Skeletal muscle cell (primary cell): Measurements from ENCODE around the gene TSPAN16.

Experiments
- DNase-seq: peaks from one replicate; pipeline ENCODE4 v3.0.0-alpha.2; 2010; ENCODE audit warnings: low read depth
- H3K4me3 ChIP-seq: 2 replicates; pipeline ENCODE4 v1.5.1; 2011; ENCODE audit warnings: low read depth, mild to moderate bottlenecking, control low read depth, low read length, moderate library complexity

The TSPAN16 gene

DNA sequence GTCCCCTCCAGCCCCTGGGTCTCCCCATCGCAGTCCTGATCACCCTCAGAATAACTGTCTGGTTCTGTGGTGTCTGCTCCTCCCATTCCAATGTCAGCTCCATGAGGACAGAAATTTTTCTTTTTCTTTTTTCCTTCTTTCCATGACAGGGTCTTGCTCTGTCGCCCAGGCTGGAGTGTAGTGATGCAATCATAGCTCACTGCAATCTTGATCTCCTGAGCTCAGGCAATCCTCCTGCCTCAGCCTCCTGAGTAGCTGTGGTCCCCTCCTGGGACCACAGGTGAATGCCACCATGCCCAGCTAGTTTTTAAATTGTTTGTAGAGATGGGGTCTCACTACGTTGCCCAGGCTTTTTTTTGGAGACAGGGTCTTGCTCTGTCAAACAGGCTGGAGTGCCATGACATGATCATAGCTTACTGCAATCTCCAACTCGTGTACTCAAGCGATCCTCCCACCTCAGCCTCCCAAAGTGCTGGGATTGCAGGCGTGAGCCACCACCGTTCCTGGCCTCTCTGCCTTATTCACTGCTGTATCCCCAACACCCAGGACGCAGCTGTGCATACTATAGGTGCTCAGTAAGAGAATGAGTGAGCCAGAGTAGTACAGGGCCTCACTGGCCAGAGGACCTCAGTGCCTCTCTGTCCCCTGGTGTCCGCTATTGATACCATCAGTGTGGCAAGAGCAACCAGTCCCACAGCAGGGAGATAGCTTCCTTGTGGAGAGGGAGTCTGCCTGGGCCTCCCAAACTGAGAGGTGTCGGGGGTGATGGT lies 28.5 kb upstream of the TSPAN16 start:
- H3K4me3 ChIP-seq: no peak overlapping the region
- no peak for DNase-seq

DNA sequence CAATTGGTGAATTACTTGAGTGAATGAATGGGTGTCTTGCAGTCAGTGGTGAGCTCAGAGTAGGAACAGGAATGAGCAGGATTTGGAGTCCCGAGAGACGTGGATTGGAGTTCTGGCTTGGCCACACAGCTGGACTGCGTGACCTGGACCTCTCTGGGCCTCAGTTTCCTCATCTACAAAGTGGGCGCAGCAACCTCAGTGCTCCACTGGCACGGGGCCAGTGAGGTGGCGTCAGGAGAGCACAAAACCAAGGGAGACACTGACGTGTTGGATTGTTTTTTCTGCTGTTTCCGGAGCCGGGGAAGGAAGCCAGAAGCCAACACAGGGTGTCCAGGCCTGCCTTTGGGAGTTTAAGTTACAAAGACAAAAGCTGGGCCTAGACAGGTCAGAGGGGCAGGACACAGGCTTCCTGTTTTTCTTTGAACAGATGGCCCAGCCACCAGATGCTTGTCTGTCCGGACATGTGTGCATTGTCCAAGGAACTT lies 27.1 kb upstream of the TSPAN16 start:
- no peak overlapping the region for H3K4me3 ChIP-seq
- DNase-seq: peak; percentile 45

DNA sequence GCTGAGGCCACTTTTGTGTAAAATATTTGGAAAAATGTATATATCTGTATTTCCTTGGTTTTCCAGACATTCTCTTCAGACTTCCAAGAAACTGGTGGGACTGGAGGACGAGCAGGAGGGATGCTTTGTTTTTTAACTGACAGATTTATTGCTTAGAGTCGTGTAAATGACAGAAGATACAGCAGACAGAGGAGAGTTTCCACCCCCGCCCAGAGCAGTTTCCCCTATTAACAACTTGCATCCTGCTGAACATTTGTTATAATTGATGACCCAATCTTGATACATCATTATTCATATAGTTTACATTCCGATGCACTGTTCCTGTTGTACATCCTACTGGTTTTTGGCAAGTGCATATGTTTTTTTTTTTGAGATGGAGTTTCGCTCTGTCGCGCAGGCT lies 26.6 kb upstream of the TSPAN16 start:
- no peak for DNase-seq
- H3K4me3 ChIP-seq: no peak overlapping the region

DNA sequence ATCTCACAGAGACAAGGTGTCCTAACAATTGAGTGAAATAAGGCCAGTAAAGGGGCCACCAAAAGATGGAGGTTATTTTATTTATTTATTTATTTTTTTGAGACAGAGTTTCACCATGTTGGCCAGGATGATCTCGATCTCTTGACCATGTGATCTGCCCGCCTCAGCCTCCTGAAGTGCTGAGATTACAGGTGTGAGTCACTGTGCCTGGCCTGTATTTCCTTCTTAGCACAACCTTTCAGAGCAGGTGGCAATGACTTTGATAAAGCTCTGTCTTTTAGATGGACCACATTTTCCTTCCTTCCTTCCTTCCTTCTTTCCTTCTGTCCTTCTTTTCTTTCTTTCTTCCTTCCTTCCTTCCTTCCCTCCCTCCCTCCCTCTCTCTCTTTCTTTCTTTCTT lies 22.7 kb upstream of the TSPAN16 start:
- DNase-seq: no peak
- no peak overlapping the region for H3K4me3 ChIP-seq

DNA sequence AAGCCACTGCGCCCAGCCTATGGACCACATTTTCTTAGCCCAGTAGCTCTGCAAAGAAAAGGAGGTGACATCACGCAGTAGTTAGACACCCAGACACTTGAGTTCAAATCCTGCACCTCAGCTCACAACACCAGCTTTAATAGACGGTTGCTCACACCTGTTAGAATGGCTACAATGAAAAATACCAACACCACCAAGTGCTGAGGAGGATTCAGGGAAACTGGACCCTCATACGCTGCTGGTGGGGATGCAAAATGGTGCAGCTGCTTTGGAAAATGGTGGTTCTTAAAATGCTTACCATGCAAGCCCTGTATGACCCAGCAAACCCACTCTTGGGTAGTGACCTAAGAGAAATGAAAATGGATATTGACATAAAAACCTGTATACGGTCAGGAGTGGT lies 22.0 kb upstream of the TSPAN16 start:
- no peak overlapping the region for H3K4me3 ChIP-seq
- no peak for DNase-seq

DNA sequence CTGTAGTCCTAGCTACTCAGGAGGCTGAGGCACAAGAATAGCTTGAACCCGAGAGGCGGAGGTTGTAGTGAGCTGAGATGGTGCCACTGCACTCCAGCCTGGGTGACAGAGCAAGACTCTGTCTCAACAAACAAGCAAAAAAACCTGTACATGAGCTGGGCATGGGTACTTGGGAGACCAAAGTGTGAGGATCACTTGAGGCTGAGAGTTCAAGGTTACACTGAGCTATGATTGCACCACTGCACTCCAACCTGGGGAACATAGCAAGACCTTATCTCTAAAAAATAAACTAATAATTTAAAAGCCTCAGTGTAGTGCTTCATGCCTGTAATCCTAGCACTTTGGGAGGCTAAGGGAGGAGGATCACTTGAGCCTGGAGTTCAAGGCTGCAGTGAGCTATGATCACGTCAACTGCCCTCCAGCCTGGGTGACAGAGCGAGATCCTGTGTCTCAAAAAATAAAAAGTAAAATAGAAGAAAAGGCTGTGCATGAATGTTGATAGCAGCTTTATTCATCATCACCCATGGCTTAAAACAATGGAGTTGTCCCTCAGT lies 21.4 kb upstream of the TSPAN16 start:
- no peak for DNase-seq
- H3K4me3 ChIP-seq: no peak overlapping the region

DNA sequence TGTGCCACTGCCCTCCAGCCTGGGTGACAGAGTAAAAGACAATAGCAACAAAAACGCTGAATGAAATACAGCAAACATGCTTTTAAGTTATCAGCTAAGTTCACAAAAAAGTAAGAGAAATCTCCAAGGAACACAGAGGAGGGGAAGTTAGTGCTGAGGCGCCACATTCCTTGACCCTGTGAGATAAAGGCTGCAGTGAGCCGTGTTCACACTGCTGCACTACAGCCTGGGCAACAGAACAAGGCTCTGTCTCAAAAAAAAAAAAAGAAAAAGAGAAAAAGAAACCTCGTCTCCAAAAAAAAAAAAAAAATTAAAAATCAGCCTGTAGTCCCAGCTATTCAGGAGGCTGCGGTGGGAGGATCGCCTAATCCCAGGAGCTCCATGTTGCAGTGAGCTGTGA lies 17.3 kb upstream of the TSPAN16 start:
- DNase-seq: no peak
- no peak overlapping the region for H3K4me3 ChIP-seq

DNA sequence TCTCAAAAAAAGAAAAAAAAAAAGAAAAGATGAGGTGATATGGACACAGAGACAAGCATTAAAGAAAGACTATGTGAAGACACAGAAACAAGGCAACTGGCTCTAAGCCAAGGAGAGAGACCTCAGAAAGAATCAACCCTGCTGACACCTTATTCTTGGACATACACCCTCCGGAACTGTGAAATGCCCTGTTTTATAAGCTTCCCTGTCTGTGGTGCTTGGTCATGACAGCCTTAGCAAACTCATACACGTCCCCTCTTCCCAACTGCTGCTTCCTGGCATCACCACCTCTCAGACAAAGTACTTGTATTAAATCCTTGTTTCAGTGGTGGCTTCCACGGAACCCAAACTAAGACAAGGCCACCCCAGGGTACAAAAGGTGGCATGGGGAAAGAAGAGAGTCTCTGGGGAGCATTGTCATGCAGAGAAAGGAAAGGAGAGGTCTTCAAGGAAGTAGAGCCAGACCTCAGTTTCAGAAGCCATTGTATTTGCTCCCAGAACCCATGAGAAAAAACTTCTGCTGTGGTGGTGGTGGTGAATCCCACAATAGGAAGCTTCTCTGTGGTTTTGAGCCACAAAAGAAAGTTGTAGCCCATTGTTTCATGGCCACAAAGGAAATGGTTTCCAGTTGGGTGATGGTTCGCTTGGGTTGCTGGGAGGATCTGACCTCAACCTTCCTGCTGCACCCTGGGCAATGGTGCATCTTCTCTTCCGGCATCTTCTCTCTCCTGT lies 16.3 kb upstream of the TSPAN16 start:
- H3K4me3 ChIP-seq: no peak overlapping the region

DNA sequence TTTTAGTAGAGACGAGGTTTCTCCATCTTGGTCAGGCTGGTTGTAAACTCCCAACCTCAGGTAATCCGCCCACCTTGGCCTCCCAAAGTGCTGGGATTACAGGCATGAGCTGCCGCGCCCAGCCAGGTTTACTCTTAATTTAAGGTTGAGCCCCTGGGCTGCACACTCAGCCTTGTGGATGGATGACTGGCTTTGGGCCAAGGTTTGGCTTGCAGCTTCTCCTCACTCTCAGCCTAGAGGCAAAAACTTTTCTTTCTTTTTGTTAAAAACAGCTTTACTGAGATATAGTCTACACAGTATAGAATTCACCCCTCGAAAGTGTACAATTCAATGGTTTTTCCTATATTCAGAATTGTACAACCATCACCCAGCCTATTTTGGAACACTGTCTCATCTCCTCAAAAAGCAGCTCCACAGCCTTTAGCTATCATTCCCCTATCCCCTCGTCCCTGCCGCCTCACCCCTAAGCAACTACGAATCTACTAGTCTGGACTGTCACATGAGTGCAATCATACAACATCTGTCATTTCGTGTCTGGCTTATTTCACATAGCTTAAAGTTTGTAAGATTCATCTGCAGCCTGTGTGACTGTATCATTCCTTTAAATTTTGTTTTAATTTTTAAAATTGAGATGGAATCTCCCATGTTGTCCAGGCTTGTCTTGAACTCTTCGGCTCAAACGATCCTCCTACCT lies 14.5 kb upstream of the TSPAN16 start:
- H3K4me3 ChIP-seq: no peak overlapping the region
- no peak for DNase-seq

More for the DNA sequence above, 16.3 kb upstream of the TSPAN16 start:
- no peak for DNase-seq

DNA sequence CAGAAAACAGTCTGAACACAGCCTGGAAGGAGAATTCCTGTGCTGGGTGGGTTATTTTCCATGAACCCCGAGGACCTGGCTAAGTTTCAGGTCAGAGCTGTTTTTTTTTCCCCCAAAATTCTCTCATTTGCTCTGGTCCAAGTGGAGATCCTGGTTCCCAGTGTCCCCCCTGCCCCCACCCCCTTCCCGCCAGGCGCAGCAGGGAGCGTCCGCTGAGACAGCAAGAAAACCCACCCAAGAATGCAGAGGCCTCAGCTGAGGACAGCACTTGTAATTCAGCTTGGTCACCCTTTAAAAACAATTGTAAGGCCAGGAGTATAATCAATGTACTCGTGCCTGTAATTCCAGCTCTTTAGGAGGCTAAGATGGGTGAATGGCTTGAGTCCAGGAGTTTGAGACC lies 11.4 kb upstream of the TSPAN16 start:
- no peak for DNase-seq
- no peak overlapping the region for H3K4me3 ChIP-seq

DNA sequence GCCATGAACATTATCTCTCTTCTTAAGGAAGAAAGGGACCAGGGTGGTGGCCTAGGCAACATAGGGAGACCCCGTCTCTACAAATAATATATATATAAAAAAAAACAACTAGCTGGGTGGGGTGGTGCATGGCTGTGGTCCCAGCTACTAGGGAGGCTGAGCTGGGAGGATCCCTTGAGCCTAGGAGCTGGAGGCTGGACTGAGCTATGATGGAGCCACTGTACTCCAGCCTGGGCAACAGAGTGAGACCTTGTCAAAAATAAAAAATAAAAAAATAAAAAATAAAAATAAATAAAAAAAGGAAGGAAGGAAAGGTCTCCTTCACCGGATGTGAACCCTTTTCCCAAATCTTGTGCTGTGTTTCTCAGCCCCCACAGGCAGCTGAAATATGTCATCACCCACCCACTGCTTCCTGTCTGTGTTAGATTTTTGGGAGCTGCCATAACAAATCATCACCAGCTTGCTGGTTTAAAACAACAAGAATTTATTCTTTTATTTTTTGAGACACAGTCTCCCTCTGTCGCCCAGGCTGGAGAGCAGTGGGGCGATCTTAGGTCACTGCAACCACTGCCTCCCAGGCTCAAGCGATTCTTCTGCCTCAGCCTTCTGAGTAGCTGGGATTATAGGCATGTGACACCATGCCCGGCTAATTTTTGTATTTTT lies 9.5 kb upstream of the TSPAN16 start:
- DNase-seq: no peak
- H3K4me3 ChIP-seq: no peak overlapping the region

DNA sequence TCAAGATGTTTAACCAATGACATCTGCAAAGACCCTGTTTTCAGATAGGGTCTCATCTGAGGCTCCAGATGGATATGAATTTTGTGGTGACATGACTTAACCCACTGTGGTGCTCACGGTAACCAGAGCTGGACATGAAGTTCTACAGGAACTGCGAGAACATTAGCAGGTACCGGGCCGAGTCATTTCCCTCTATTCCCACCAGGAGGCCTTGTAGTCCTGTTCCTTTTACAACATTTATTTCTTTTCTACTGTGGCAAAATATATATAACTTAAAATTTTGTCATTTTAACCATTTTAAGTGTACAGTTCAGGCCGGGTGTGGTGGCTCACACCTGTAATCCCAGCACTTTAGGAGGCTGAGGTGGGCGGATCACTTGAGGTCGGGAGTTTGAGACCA lies 7.6 kb upstream of the TSPAN16 start:
- no peak for DNase-seq
- no peak overlapping the region for H3K4me3 ChIP-seq

DNA sequence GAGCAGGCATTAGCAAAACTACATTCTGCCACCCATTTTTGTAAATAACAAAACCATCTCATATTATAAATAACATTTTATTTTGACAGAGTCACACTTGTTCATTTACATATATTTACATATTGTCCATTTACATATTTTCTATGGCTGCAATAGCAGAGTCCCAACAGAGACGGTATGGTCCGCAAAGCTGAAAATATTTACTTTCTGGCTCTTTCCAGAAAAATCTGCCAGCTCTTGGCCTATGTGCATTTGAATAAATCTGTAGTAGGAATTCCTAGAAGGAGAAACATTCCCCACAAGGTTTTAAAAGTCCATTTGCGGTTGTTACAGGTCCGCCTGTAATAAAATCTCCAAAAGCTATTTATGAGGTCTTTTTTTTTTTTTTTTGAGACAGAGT lies 5.7 kb upstream of the TSPAN16 start:
- no peak for DNase-seq
- H3K4me3 ChIP-seq: no peak overlapping the region

DNA sequence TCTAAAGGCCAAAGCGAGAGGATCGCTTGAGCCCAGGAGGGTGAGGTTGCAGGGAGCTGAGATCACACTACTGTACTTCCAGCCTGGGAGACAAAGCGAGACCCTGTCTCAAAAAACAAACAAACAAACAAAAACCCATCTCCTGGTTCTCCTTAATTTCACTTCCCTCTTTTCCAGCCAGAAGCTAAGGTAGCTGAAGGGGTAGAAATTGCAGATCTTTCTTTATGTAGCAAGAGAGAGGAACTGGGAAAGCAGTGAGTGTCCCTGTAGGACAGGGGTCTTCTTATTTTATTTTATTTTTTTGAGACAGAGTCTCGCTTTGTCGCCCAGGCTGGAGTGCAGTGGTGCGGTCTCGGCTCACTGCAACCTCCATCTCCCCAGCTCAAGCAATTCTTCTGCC lies 4.5 kb upstream of the TSPAN16 start:
- no peak overlapping the region for H3K4me3 ChIP-seq
- DNase-seq: no peak

DNA sequence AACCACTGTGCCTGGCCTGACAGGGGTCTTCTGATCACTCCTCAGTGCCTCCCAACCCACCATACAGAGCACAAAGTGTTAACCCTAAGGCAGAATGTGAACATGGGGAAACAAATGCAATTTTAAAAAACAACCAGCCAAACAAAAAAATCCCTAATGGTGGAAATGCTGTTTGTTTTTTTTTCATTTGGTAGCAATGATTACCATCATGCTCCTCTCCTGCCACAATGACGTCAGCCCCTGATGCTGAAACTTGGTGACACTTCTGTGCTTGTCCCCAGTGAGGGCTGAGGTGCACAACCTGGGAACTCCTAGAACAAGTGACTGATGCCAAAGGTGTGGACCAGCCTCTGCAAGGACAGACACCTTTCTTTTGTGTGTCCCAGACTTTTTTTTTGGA lies 4.0 kb upstream of the TSPAN16 start:
- no peak for DNase-seq

DNA sequence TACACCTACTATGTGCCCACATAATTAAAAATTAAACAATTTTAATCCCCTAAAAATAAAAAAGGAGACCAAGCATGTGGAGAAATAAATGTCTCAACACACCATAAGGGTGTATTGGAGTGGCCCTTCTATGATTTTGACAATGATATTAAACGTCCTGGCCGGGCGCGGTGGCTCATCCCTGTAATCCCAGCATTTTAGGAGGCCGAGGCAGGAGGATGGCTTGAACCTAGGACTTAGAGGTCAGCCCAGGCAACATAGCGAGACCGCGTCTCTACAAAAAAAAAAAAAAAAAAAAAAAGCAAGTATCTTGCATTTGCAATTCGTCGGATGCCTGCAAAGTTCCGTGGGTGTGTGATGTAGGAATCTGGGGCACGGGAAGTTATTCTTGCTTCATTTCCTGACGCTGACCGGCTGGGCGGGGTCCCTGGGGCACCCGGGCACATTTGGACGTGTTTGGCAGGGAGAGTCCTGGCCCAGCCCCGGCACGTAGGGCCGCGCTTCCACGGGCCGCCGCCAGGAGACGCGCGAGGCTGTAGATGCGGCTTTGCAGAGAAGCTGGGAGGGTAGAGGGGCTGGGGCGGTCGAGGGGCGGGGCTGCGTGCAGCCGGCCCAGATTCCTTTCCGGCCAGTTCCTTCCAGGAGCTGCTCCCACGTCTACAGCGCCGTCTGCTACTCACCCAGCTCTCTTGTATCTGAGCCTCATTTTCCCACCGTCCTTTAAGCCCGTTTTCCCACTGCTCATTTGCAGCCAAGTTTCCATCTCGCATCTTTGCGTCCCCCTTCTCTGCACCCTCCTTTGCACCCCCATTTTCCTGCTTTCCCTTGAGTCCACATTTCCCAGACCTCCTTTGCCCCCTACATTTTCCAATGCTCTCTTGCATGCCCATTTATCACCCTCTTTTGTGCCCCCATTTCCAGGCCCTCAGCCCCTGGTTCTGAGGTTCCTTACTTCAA lies 2.2 kb upstream of the TSPAN16 start:
- peak; percentile 70 for DNase-seq
- peak overlapping the region; percentile 19 for H3K4me3 ChIP-seq

More for the DNA sequence above, 4.0 kb upstream of the TSPAN16 start:
- no peak overlapping the region for H3K4me3 ChIP-seq

DNA sequence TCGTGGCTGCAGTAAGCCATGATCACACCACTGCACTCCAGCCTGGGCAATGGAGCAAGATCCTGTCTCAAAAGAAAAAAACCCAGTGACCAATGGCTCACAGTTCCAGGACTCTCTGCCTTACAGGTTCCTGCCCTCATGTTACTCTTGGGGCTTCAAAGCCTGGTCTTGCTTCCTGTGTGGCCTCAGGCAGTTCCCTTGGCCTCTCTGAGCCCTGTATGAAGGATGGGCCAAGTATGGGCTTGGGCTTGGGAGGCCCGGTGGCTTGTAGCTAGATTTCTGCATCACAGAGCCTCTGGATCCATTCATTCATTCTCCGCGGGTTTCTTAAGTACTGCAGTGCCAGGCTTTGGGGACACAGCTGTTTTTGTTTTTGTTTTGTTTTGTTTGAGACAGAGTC lies 780 bp upstream of the TSPAN16 start:
- DNase-seq: no peak
- no peak overlapping the region for H3K4me3 ChIP-seq

DNA sequence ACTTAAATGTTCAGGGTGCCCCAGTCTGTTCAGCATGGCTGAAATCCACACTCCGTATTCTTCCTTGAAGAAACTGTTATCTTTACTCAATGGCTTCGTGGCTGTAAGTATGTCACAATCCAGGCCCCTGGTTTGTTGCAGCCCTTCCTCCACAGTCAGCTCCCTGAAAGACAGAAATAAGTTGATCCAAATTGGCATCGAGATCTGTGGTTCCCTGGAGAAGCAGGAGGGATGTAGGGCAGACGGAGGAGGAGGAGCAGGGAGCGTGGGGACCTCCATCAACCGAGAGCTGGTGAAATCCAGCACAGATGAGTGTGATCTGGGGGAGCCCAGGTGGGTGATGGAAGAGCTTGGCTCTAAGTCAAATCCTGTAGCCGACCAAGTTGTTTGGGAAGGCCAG lies 304 bp downstream of the TSPAN16 start:
- no peak overlapping the region for H3K4me3 ChIP-seq
- DNase-seq: peak; percentile 12
